HepG2 (cell line): ENCODE measurements around the gene ZDHHC18. TPM values are rescaled to one million over a fixed set of nuclear protein-coding genes. Genes with fewer than 3 reads are reported as not detected.

Source experiments
- ATF7 ChIP-seq, 2 experiments: fragments of 450-650 bp in 1 of 2; sonication (generic) in 1 of 2; formaldehyde crosslinking in 1 of 2; IDR thresholded peaks; 2 replicates each; pipeline versions ENCODE4 v1.4.0 to v1.6.1; 2016 to 2020; ENCODE audit warnings: antibody characterized with exemption in 1 of 2, mild to moderate bottlenecking in 1 of 2, missing genetic modification reagents in 1 of 2
- BCL3 ChIP-seq: sonication (generic); formaldehyde crosslinking; IDR thresholded peaks from 2 replicates; pipeline ENCODE4 v1.5.1; 2020; ENCODE audit warnings: mild to moderate bottlenecking, missing genetic modification reagents, moderate library complexity
- FIP1L1 ChIP-seq: fragments of 200-400 bp; formaldehyde crosslinking; IDR thresholded peaks from 2 replicates; pipeline ENCODE4 v1.6.1; 2018; ENCODE audit warnings: low read depth, mild to moderate bottlenecking, low read length, moderate library complexity, borderline replicate concordance; ENCODE audit not compliant: insufficient read depth
- FOXJ3 ChIP-seq: sonication (generic); formaldehyde crosslinking; IDR thresholded peaks from 2 replicates; pipeline ENCODE4 v1.4.0; 2020; ENCODE audit warnings: missing genetic modification reagents, mild to moderate bottlenecking, borderline replicate concordance
- GABPA ChIP-seq, 2 experiments: IDR thresholded peaks; 2 replicates each; pipeline ENCODE4 v1.6.1; 2011 to 2016; ENCODE audit warnings: low read depth in 2 of 2, low read length in 1 of 2, missing biosample characterization in 1 of 2, missing genetic modification characterization in 1 of 2
- GATAD2A ChIP-seq: IDR thresholded peaks from 2 replicates; pipeline ENCODE4 v1.6.1; 2016
- HNF4G ChIP-seq, 2 experiments: sonication (generic) in 1 of 2; formaldehyde crosslinking in 1 of 2; IDR thresholded peaks; 2 replicates each; pipeline versions ENCODE4 v1.4.0 to v1.6.1; 2011 to 2020; ENCODE audit warnings: borderline replicate concordance in 2 of 2, low read depth in 2 of 2, mild to moderate bottlenecking in 2 of 2, low read length in 1 of 2, missing genetic modification reagents in 1 of 2, moderate library complexity in 1 of 2
- SAP130 ChIP-seq: IDR thresholded peaks from 2 replicates; pipeline ENCODE4 v1.6.1; 2016; ENCODE audit warnings: low read depth
- SOX13 ChIP-seq, 3 experiments: fragments of 450-650 bp in 1 of 3; sonication (generic) in 1 of 3; formaldehyde crosslinking in 1 of 3; IDR thresholded peaks in 2 of 3; conservative IDR thresholded peaks in 1 of 3; 2 replicates each; pipeline versions ENCODE4 v1.5.0 to v1.6.1; 2016 to 2020; ENCODE audit warnings: antibody characterized with exemption in 1 of 3, mild to moderate bottlenecking in 1 of 3, missing compliant biosample characterization in 1 of 3, missing genetic modification reagents in 1 of 3, moderate library complexity in 1 of 3
- XRCC5 ChIP-seq: fragments of 200-400 bp; formaldehyde crosslinking; optimal IDR thresholded peaks from 2 replicates; pipeline ENCODE3; 2017; ENCODE audit warnings: mild to moderate bottlenecking, low read length
- YEATS4 ChIP-seq: sonication (generic); formaldehyde crosslinking; IDR thresholded peaks from 2 replicates; pipeline ENCODE4 v1.4.0; 2020; ENCODE audit warnings: missing genetic modification reagents, borderline replicate concordance
- ZBTB42 ChIP-seq: sonication (generic); formaldehyde crosslinking; IDR thresholded peaks from 2 replicates; pipeline ENCODE4 v1.5.0; 2020; ENCODE audit warnings: mild to moderate bottlenecking, missing genetic modification reagents
- ZC3H13 ChIP-seq: sonication (generic); formaldehyde crosslinking; IDR thresholded peaks from 2 replicates; pipeline ENCODE4 v1.8.1; 2023; ENCODE audit warnings: mild to moderate bottlenecking, missing genetic modification reagents, moderate library complexity
- ZNF354B ChIP-seq: sonication (generic); formaldehyde crosslinking; IDR thresholded peaks from 2 replicates; pipeline ENCODE4 v1.8.0; 2022; ENCODE audit warnings: mild to moderate bottlenecking, missing genetic modification reagents
- ZNF530 ChIP-seq: sonication (generic); formaldehyde crosslinking; IDR thresholded peaks from 2 replicates; pipeline ENCODE4 v1.5.0; 2020; ENCODE audit warnings: low read depth, mild to moderate bottlenecking, missing genetic modification reagents
- ZNF543 ChIP-seq: sonication (generic); formaldehyde crosslinking; IDR thresholded peaks from 2 replicates; pipeline ENCODE4 v1.4.0; 2020; ENCODE audit warnings: mild to moderate bottlenecking, missing genetic modification reagents
- ZNF572 ChIP-seq: sonication (generic); formaldehyde crosslinking; IDR thresholded peaks from 2 replicates; pipeline ENCODE4 v1.5.1; 2020; ENCODE audit warnings: mild to moderate bottlenecking, missing genetic modification reagents
- ZNF577 ChIP-seq: sonication (generic); formaldehyde crosslinking; IDR thresholded peaks from 2 replicates; pipeline ENCODE4 v1.4.0; 2020; ENCODE audit warnings: mild to moderate bottlenecking, low read depth, missing genetic modification reagents, borderline replicate concordance
- ZNF672 ChIP-seq: sonication (generic); formaldehyde crosslinking; IDR thresholded peaks from 2 replicates; pipeline ENCODE4 v1.8.1; 2022; ENCODE audit warnings: missing genetic modification reagents
- polyA plus RNA-seq, 8 experiments: library from polyadenylated mRNA; depleted of rRNA in 3 of 8; stranded (reverse) in 7 of 8; unstranded in 1 of 8; fragments of >200 nt; fragmentation: Illumina TruSeq in 4 of 8; extraction: Trizol in 4 of 8; gene quantifications; 2 replicates each; pipeline versions ENCODE4 v1.2.1 to v1.2.3, GENCODE V29; 2011 to 2016; ENCODE audit warnings: low read depth in 4 of 8, missing spikeins in 1 of 8, mixed read lengths in 1 of 8; ENCODE audit not compliant: insufficient read depth in 1 of 8
- total RNA-seq, 5 experiments: library from RNA; depleted of rRNA; stranded (reverse); fragments of >200 nt; fragmentation: Illumina TruSeq; extraction: Trizol; gene quantifications; 2 replicates each; pipeline ENCODE4 v1.2.3, GENCODE V29; 2016; ENCODE audit warnings: low read depth in 1 of 5
- TF ChIP-seq, protein P1 (sequence below): IDR thresholded peaks from 2 replicates; pipeline ENCODE4 v1.6.1; 2018; ENCODE audit warnings: missing genetic modification reagents, mild to moderate bottlenecking, missing compliant biosample characterization
- TF ChIP-seq, protein P2 (sequence below): sonication (generic); formaldehyde crosslinking; IDR thresholded peaks from 2 replicates; pipeline ENCODE4 v1.4.0; 2020; ENCODE audit warnings: mild to moderate bottlenecking, missing genetic modification reagents

ZDHHC18 gene
- total and polyA plus RNA-seq, 2 of the 13 experiments (the other 11 are each of a cell fraction or from before 2014, with no cell fraction given) = 13.2 to 35.3 TPM

GRCh38 chr1:26787706-26788514 lies 38.6 kb upstream of the ZDHHC18 start, which contains the start of gene PIGV (continued):
- 0 out of 2 replicates have a peak, but pooled peaks have one; percentile 44 for TF ChIP-seq FIP1L1
- TF ChIP-seq GABPA (IDR thresholded peaks at IDR 0.05; ENCODE audit: low read depth, low read length) = peak; percentile 70
- peak; percentile 90 for TF ChIP-seq GABPA (CRISPR knock-in tag; IDR thresholded peaks at IDR 0.05; ENCODE audit: low read depth)
- peak; percentile 6 for TF ChIP-seq XRCC5
- 0 out of 2 replicates have a peak, but pooled peaks have one; percentile 68 for TF ChIP-seq ZNF577 (CRISPR knock-in tag)
- TF ChIP-seq YEATS4 = peak; percentile 63; the same call in 1 of the 2 replicates
- no peak for TF ChIP-seq GATAD2A (CRISPR knock-in tag)
- no peak; the same call in 1 of the 2 replicates for TF ChIP-seq ZNF530
- TF ChIP-seq, protein P1, sequence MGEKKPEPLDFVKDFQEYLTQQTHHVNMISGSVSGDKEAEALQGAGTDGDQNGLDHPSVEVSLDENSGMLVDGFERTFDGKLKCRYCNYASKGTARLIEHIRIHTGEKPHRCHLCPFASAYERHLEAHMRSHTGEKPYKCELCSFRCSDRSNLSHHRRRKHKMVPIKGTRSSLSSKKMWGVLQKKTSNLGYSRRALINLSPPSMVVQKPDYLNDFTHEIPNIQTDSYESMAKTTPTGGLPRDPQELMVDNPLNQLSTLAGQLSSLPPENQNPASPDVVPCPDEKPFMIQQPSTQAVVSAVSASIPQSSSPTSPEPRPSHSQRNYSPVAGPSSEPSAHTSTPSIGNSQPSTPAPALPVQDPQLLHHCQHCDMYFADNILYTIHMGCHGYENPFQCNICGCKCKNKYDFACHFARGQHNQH (CRISPR knock-in tag) = 0 out of 2 replicates have a peak, but pooled peaks have one; percentile 17
- TF ChIP-seq SAP130 (CRISPR knock-in tag) = peak; percentile 56
- no peak for TF ChIP-seq FOXJ3 (CRISPR knock-in tag)
- no peak for TF ChIP-seq SOX13 (IDR thresholded peaks at IDR 0.05)
- 0 out of 4 replicates have a peak, but pooled peaks of 1 of the 2 experiments have one; percentile 14 for TF ChIP-seq SOX13 (CRISPR knock-in tag; conservative IDR thresholded peaks at IDR 0.05 in 1 of 2, IDR thresholded peaks at IDR 0.05 in 1 of 2)
- TF ChIP-seq ZNF672 = no peak
- no peak for TF ChIP-seq ATF7 (IDR thresholded peaks at IDR 0.05)
- peak; percentile 43; the same call in 1 of the 2 replicates for TF ChIP-seq ATF7 (CRISPR knock-in tag; IDR thresholded peaks at IDR 0.05)
- TF ChIP-seq HNF4G (IDR thresholded peaks at IDR 0.05; ENCODE audit: borderline replicate concordance, low read depth, low read length) = no peak
- peak; percentile 24; the same call in 1 of the 2 replicates for TF ChIP-seq HNF4G (CRISPR knock-in tag; IDR thresholded peaks at IDR 0.05; ENCODE audit: borderline replicate concordance, low read depth)
- TF ChIP-seq, protein P2, sequence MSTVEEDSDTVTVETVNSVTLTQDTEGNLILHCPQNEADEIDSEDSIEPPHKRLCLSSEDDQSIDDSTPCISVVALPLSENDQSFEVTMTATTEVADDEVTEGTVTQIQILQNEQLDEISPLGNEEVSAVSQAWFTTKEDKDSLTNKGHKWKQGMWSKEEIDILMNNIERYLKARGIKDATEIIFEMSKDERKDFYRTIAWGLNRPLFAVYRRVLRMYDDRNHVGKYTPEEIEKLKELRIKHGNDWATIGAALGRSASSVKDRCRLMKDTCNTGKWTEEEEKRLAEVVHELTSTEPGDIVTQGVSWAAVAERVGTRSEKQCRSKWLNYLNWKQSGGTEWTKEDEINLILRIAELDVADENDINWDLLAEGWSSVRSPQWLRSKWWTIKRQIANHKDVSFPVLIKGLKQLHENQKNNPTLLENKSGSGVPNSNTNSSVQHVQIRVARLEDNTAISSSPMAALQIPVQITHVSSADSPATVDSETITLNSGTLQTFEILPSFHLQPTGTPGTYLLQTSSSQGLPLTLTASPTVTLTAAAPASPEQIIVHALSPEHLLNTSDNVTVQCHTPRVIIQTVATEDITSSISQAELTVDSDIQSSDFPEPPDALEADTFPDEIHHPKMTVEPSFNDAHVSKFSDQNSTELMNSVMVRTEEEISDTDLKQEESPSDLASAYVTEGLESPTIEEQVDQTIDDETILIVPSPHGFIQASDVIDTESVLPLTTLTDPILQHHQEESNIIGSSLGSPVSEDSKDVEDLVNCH (CRISPR knock-in tag) = peak; percentile 96
- peak; percentile 54; the same call in 1 of the 2 replicates for TF ChIP-seq ZNF543 (CRISPR knock-in tag)
- no peak for TF ChIP-seq ZC3H13 (CRISPR knock-in tag)
- TF ChIP-seq BCL3 (CRISPR knock-in tag) = peak; percentile 40; the same call in 1 of the 2 replicates
- no peak for TF ChIP-seq ZNF572 (CRISPR knock-in tag)
- TF ChIP-seq ZBTB42 (CRISPR knock-in tag) = peak; percentile 41; the same call in 1 of the 2 replicates
- peak; percentile 35; the same call in 1 of the 2 replicates for TF ChIP-seq ZNF354B (CRISPR knock-in tag)
